B cell (primary cell): ENCODE data around the gene LHFPL4. TPM values are rescaled to one million over a fixed set of nuclear protein-coding genes. Genes with fewer than 3 reads are reported as not detected.

ENCODE experiments used
- ATAC-seq: fragments of 200-7000 bp; cut with Tn5 transposase; one replicate; pipeline ENCODE4 v1.10.0; 2021; ENCODE audit warnings: low read depth, mild to moderate bottlenecking, moderate number of reproducible peaks, moderate library complexity
- CTCF ChIA-PET: fragments of 350-600 bp; sonication (Branson Sonifier 250); formaldehyde crosslinking; loops from one replicate; lab custom pipeline; 2021; ENCODE audit warnings: antibody characterized with exemption, inconsistent platforms; lab: Charles Lee
- POLR2A ChIA-PET: fragments of 350-600 bp; sonication (Branson Sonifier 250); formaldehyde crosslinking; loops from one replicate; lab custom pipeline; 2021; ENCODE audit warnings: antibody characterized with exemption; lab: Charles Lee
- DNase-seq: peaks from one replicate; pipeline ENCODE4 v3.0.0; 2013
- H2AFZ ChIP-seq: 2 replicates; pipeline ENCODE4 v1.6.1; 2012; ENCODE audit warnings: mild to moderate bottlenecking, low read depth, low read length; ENCODE audit not compliant: insufficient read depth, poor library complexity, severe bottlenecking
- H3K27ac ChIP-seq, 2 donors: 1 replicate in 1 of 2; 2 replicates in 1 of 2; pipeline ENCODE4 v1.5.1; 2012 to 2013; ENCODE audit warnings: low read length in 2 of 2, mild to moderate bottlenecking in 2 of 2, moderate library complexity in 1 of 2
- H3K27me3 ChIP-seq, 4 experiments: fragments of 200-600 bp in 1 of 4; sonication (generic) in 1 of 4; replicated peaks in 1 of 4; 1 replicate in 2 of 4; 2 replicates in 2 of 4; pipeline versions ENCODE4 v1.6.1 to v1.7.0; 2013 to 2016; ENCODE audit warnings: low read length in 3 of 4, mild to moderate bottlenecking in 2 of 4, mixed read lengths in 1 of 4, moderate library complexity in 1 of 4; ENCODE audit not compliant: insufficient read depth in 4 of 4, control insufficient read depth in 3 of 4; ENCODE audit errors: control extremely low read depth in 1 of 4
- H3K36me3 ChIP-seq, 2 experiments: replicated peaks in 1 of 2; 1 replicate in 1 of 2; 2 replicates in 1 of 2; pipeline versions ENCODE4 v1.6.1 to v1.7.1; 2013; ENCODE audit warnings: low read length in 1 of 2; ENCODE audit not compliant: insufficient read depth in 2 of 2, control insufficient read depth in 1 of 2; ENCODE audit errors: control extremely low read depth in 1 of 2, extremely low read depth in 1 of 2
- H3K4me1 ChIP-seq, 2 donors: fragments of 200-600 bp in 1 of 2; sonication (generic) in 1 of 2; 1 replicate in 1 of 2; 2 replicates in 1 of 2; pipeline versions ENCODE4 v1.5.1 to v1.6.1; 2013 to 2017; ENCODE audit warnings: low read length in 2 of 2; ENCODE audit not compliant: control insufficient read depth in 2 of 2, insufficient read depth in 2 of 2
- H3K4me2 ChIP-seq: replicated peaks from 2 replicates; pipeline ENCODE3; 2012; ENCODE audit warnings: mild to moderate bottlenecking, low read depth, low read length; ENCODE audit not compliant: poor library complexity, severe bottlenecking
- H3K4me3 ChIP-seq, 5 experiments: fragments of 200-600 bp in 1 of 5; sonication (generic) in 1 of 5; 1 replicate in 3 of 5; 2 replicates in 2 of 5; pipeline versions ENCODE4 v1.5.1 to v1.7.0; 2011 to 2016; ENCODE audit warnings: low read length in 4 of 5, mild to moderate bottlenecking in 4 of 5, low read depth in 2 of 5, control low read depth in 1 of 5, moderate library complexity in 1 of 5; ENCODE audit not compliant: insufficient read depth in 1 of 5; ENCODE audit errors: control extremely low read depth in 1 of 5, extremely low read depth in 1 of 5
- H3K79me2 ChIP-seq: fragments of 200-600 bp; sonication (generic); one replicate; pipeline ENCODE4 v1.6.0; 2016; ENCODE audit warnings: low read length; ENCODE audit not compliant: control insufficient read depth, insufficient read depth
- H3K9ac ChIP-seq: fragments of 200-600 bp; sonication (generic); 2 replicates; pipeline ENCODE4 v1.6.1; 2017; ENCODE audit warnings: mild to moderate bottlenecking, low read length, moderate library complexity
- H3K9me3 ChIP-seq, 3 donors: one replicate each; pipeline versions ENCODE4 v1.6.1 to v1.7.1; 2013; ENCODE audit warnings: low read length in 2 of 3; ENCODE audit not compliant: control insufficient read depth in 2 of 3, insufficient read depth in 1 of 3; ENCODE audit errors: control extremely low read depth in 1 of 3
- H4K20me1 ChIP-seq: 2 replicates; pipeline ENCODE4 v1.6.0; 2012; ENCODE audit warnings: mild to moderate bottlenecking, low read length; ENCODE audit not compliant: insufficient read depth, control insufficient read depth, poor library complexity, severe bottlenecking
- H3K27ac Mint-ChIP-seq: one replicate; pipeline ENCODE4 v1.8.0; 2021; ENCODE audit warnings: mixed read lengths
- H3K27me3 Mint-ChIP-seq: one replicate; pipeline ENCODE4 v1.8.0; 2021; ENCODE audit warnings: mixed read lengths
- H3K4me1 Mint-ChIP-seq: one replicate; pipeline ENCODE4 v1.8.0; 2021; ENCODE audit warnings: mixed read lengths
- H3K4me3 Mint-ChIP-seq: one replicate; pipeline ENCODE4 v1.8.0; 2021; ENCODE audit warnings: mixed read lengths
- H3K9me3 Mint-ChIP-seq: one replicate; pipeline ENCODE4 v1.8.0; 2022; ENCODE audit warnings: mixed read lengths; ENCODE audit not compliant: insufficient read depth
- CTCF ChIP-seq: fragments of 200-600 bp; IDR thresholded peaks from one replicate; pipeline ENCODE4 v1.8.0; 2022; ENCODE audit warnings: antibody characterized with exemption, mild to moderate bottlenecking
- EZH2 ChIP-seq: IDR thresholded peaks from 2 replicates; pipeline ENCODE4 v1.6.1; 2012; ENCODE audit warnings: borderline replicate concordance, low read depth, mild to moderate bottlenecking, moderate library complexity, low read length; ENCODE audit not compliant: insufficient read depth, poor library complexity, severe bottlenecking
- WGBS: methylation state at CpG from one replicate; pipeline ENCODE4 v1.1.5; 2013; ENCODE audit warnings: missing lambda C conversion rate; ENCODE audit not compliant: insufficient coverage; 5-methylcytosine and 5-hydroxymethylcytosine counted together
- intact Hi-C: fragments of 100-400 bp; cut with micrococcal nuclease; formaldehyde crosslinking; loops from one replicate; pipeline ENCODE4 v1.10.0; 2022
- polyA plus RNA-seq: library from polyadenylated mRNA; depleted of rRNA; stranded (reverse); fragments of >200 nt; gene quantifications from 2 replicates; pipeline ENCODE4 v1.2.3, GENCODE V29; 2012
- total RNA-seq, 2 donors: library from RNA; stranded (reverse); fragments of 120-200 nt in 1 of 2; gene quantifications; 1 replicate in 1 of 2; 2 replicates in 1 of 2; pipeline versions ENCODE4 v1.2.3 to v1.2.4, GENCODE V29; 2013 to 2022

The LHFPL4 gene
- total and polyA plus RNA-seq, 2 donors (not counting 1 experiment from before 2014, with no cell fraction given), result not detected

GRCh38 chr3:9450126-9450525 is 103.5 kb downstream of the LHFPL4 start:
- Histone ChIP-seq H3K36me3 (peaks cover 30 to 77% of the 10 kb centered on the region in 2 experiments), H2AFZ (no peak overlapping the region), H3K4me1 (peaks cover 0 to 4% of the 10 kb centered on the region in 2 donors), H3K9ac (no peak overlapping the region), H3K4me3 (no peak overlapping the region), H3K27me3 (no peaks in the 10 kb centered on the region), H3K27ac (no peak overlapping the region), H3K4me2 (no peak overlapping the region), H3K9me3 (no peaks in the 10 kb centered on the region), H4K20me1 (peaks cover 8% of the 10 kb centered on the region), H3K79me2 (no peaks in the 10 kb centered on the region)
- no peak overlapping the region for H3K27ac Mint-ChIP-seq
- no peaks in the 10 kb centered on the region for H3K27me3 Mint-ChIP-seq
- no CpG with 5 or more reads among the region's 1 CpG for WGBS
- H3K4me3 Mint-ChIP-seq, result no peak overlapping the region
- TF ChIP-seq EZH2 (no peak), CTCF (no peak)
- CTCF ChIA-PET, result interaction anchor here (0.9 kb wide), 1 partner anchor 97 kb away, joined by 3 read pairs; no protein-coding TSS in a partner anchor
- DNase-seq, result no peak
- POLR2A ChIA-PET, result no interaction called here
- no peak for ATAC-seq
- no peaks in the 10 kb centered on the region for H3K9me3 Mint-ChIP-seq
- peaks cover 6% of the 10 kb centered on the region for H3K4me1 Mint-ChIP-seq
- intact Hi-C loops, result loop anchor here (5.0 kb wide), 1 partner anchor 98 kb away; no protein-coding TSS in a partner anchor

- ATAC-seq, result no peak
- H3K4me3 ChIP-seq, result no peak overlapping the region
- 100% methylated on average over 1 of the region's 1 CpG for WGBS
- peaks cover 8% of the 10 kb centered on the region for H4K20me1 ChIP-seq
- no peak overlapping the region for H3K4me2 ChIP-seq
- CTCF ChIA-PET, result no interaction called here
- H3K36me3 ChIP-seq, result peaks cover 30 to 87% of the 10 kb centered on the region in 2 experiments
- no peaks in the 10 kb centered on the region for H3K27me3 Mint-ChIP-seq
- H3K9me3 Mint-ChIP-seq, result no peaks in the 10 kb centered on the region
- H3K27ac ChIP-seq, result no peak overlapping the region
- DNase-seq, result no peak
- TF ChIP-seq CTCF (no peak), EZH2 (no peak)
- intact Hi-C loops, result no loop called here
- no peak overlapping the region for H3K4me3 Mint-ChIP-seq
- H3K4me1 ChIP-seq, result peaks cover 0 to 4% of the 10 kb centered on the region in 2 donors
- H3K27ac Mint-ChIP-seq, result no peak overlapping the region
- H3K4me1 Mint-ChIP-seq, result peaks cover 6% of the 10 kb centered on the region
- no peak overlapping the region for H2AFZ ChIP-seq
- no peak overlapping the region for H3K9ac ChIP-seq
- no peaks in the 10 kb centered on the region for H3K79me2 ChIP-seq
- no peaks in the 10 kb centered on the region for H3K27me3 ChIP-seq
- no peaks in the 10 kb centered on the region for H3K9me3 ChIP-seq
- POLR2A ChIA-PET, result no interaction called here
Measured at GRCh38 chr3:9448643-9449042, 105.0 kb downstream of the LHFPL4 start.

Other genes starting within 250 kb of the LHFPL4 start
- gene THUMPD3, start 190.8 kb downstream of the LHFPL4 start, total RNA-seq, result 30.6 and 32.1 TPM in 2 replicates
- 10.1 and 13.7 TPM in 2 replicates for gene THUMPD3, start 190.8 kb downstream of the LHFPL4 start, polyA plus RNA-seq
- gene SETD5, start 156.2 kb downstream of the LHFPL4 start, total RNA-seq, result 201 and 209 TPM in 2 replicates
- gene SETD5, start 156.2 kb downstream of the LHFPL4 start, polyA plus RNA-seq, result 64.2 and 78.8 TPM in 2 replicates
- 98.2 and 105 TPM in 2 replicates for gene MTMR14, start 95.7 kb upstream of the LHFPL4 start, total RNA-seq
- 76.0 and 82.3 TPM in 2 replicates for gene MTMR14, start 95.7 kb upstream of the LHFPL4 start, polyA plus RNA-seq
- 0.37 and 1.2 TPM in 2 replicates for gene CPNE9, start 150.0 kb upstream of the LHFPL4 start, total RNA-seq
- 0.20 and 0.30 TPM in 2 replicates for gene CPNE9, start 150.0 kb upstream of the LHFPL4 start, polyA plus RNA-seq
- 36.5 and 40.1 TPM in 2 replicates for gene BRPF1, start 177.9 kb upstream of the LHFPL4 start, total RNA-seq
- gene BRPF1, start 177.9 kb upstream of the LHFPL4 start, polyA plus RNA-seq, result 22.2 and 24.4 TPM in 2 replicates
- gene OGG1, start 196.1 kb upstream of the LHFPL4 start, total RNA-seq, result 81.6 and 90.8 TPM in 2 replicates
- gene OGG1, start 196.1 kb upstream of the LHFPL4 start, polyA plus RNA-seq, result 26.5 and 45.6 TPM in 2 replicates
- 0.57 and 1.1 TPM in 2 replicates for gene CAMK1, start 216.1 kb upstream of the LHFPL4 start, total RNA-seq
- 0.82 and 0.97 TPM in 2 replicates for gene CAMK1, start 216.1 kb upstream of the LHFPL4 start, polyA plus RNA-seq
- gene TADA3, start 238.7 kb upstream of the LHFPL4 start, total RNA-seq, result 43.4 and 45.6 TPM in 2 replicates
- gene TADA3, start 238.7 kb upstream of the LHFPL4 start, polyA plus RNA-seq, result 42.5 and 45.4 TPM in 2 replicates
- 174 and 179 TPM in 2 replicates for gene ARPC4, start 239.3 kb upstream of the LHFPL4 start, total RNA-seq
- 110 and 114 TPM in 2 replicates for gene ARPC4, start 239.3 kb upstream of the LHFPL4 start, polyA plus RNA-seq